ENCODE measurements around the gene KCNAB1. TPM values are rescaled to one million over a fixed set of nuclear protein-coding genes. Genes with fewer than 3 reads are reported as not detected.

Gene KCNAB1
- total and polyA plus RNA-seq, 2 of the 8 experiments (the other 6 are each of a cell fraction or from before 2014, with no cell fraction given) = 0.51 to 2.3 TPM

DNA sequence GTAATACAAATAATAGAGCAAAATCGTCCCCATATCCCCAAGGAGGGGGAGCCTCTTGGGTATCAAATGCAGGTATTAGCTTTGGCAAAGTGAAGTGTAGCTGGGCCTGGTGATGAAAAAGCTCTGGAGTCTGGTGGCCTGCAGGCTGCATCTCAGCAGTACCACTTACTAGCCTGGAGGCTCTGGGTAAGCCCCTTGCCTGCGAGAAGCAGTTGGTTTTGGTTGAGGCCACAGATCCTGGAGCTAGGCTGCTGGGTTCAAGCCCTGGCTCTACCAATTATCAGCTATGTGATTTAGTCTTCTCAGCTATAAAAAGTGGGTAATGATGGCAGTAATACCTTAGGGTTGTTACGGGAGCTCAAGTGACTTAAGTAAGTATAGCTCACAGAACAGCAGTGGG lies 6.1 kb downstream of the KCNAB1 start:
- Histone ChIP-seq H3K36me3 (ENCODE audit: control insufficient read depth in 2 of 4, insufficient read depth in 4 of 4, low read length in 3 of 4) (no peaks in the 10 kb centered on the region), H4K91ac (replicated peaks; ENCODE audit: insufficient read length, low read length) (no peak overlapping the region), H3K14ac (ENCODE audit: insufficient read length) (no peak overlapping the region), H3K4me1 (replicated peaks in 1 of 4; ENCODE audit: control insufficient read depth in 3 of 4, insufficient read depth in 4 of 4, low read length in 3 of 4) (no peaks in the 10 kb centered on the region), H3K23ac (ENCODE audit: insufficient read length) (no peak overlapping the region), H3K4me3 (ENCODE audit: extremely low read depth in 1 of 4, insufficient read depth in 2 of 4, low read depth in 3 of 4, low read length in 4 of 4) (no peak overlapping the region), H4K20me1 (replicated peaks in 1 of 2; ENCODE audit: control insufficient read depth in 1 of 2, insufficient read depth in 2 of 2, low read length in 2 of 2) (no peaks in the 10 kb centered on the region), H2BK15ac (ENCODE audit: low read length) (no peak overlapping the region), H4K8ac (ENCODE audit: extremely low read depth, insufficient read depth, low read length) (no peak overlapping the region), H3K18ac (ENCODE audit: extremely low read depth, low read length) (no peak overlapping the region), H3K79me1 (ENCODE audit: low read depth, low read length) (no peaks in the 10 kb centered on the region), H2BK20ac (ENCODE audit: low read length) (no peak overlapping the region), H3K23me2 (ENCODE audit: low read depth, low read length) (no peaks in the 10 kb centered on the region), H3K27me3 (replicated peaks in 1 of 4; ENCODE audit: control insufficient read depth in 3 of 4, extremely low read depth in 1 of 4, insufficient read depth in 3 of 4, low read length in 3 of 4) (no peaks in the 10 kb centered on the region), H2AK5ac (ENCODE audit: low read depth, low read length) (no peak overlapping the region), H2BK5ac (ENCODE audit: low read depth, low read length) (no peak overlapping the region), H3K79me2 (ENCODE audit: control insufficient read depth in 1 of 2, insufficient read depth in 2 of 2, low read length in 2 of 2) (no peaks in the 10 kb centered on the region), H3K4ac (replicated peaks; ENCODE audit: insufficient read length, low read depth, low read length) (no peak overlapping the region), H3K9ac (replicated peaks in 1 of 4; ENCODE audit: extremely low read depth in 1 of 4, low read depth in 3 of 4, low read length in 3 of 4) (no peak overlapping the region), H2AFZ (ENCODE audit: low read length) (no peak overlapping the region), H2BK120ac (replicated peaks; ENCODE audit: low read depth, low read length) (no peak overlapping the region), H3K4me2 (ENCODE audit: insufficient read depth in 1 of 2, low read depth in 2 of 2, low read length in 2 of 2) (no peak overlapping the region), H3K9me3 (ENCODE audit: insufficient read depth in 2 of 2, low read depth in 1 of 2, low read length in 1 of 2) (no peaks in the 10 kb centered on the region), H2BK12ac (ENCODE audit: low read depth, low read length) (no peak overlapping the region), H3K27ac (ENCODE audit: low read depth, low read length) (no peak overlapping the region), H4K5ac (ENCODE audit: insufficient read length, low read depth, low read length) (no peak overlapping the region), H3K56ac (replicated peaks; ENCODE audit: insufficient read length, low read depth, low read length) (no peak overlapping the region)
- ChIA-PET POLR2A (ENCODE audit: partially characterized antibody) (interaction anchor here (0.9 kb wide), 1 partner anchor 11 kb away, joined by 3 read pairs; no protein-coding TSS in a partner anchor), CTCF (ENCODE audit: partially characterized antibody) (interaction anchor here (0.6 to 3.3 kb wide), 12 partner anchors 9 to 383 kb away, joined by 3 to 15 read pairs (median 4); no protein-coding TSS in a partner anchor)
- FAIRE-seq (no peak), DNase-seq (ENCODE audit: low read depth in 1 of 2, low spot score in 2 of 2) (no peak)
- 57% methylated on average over 3 of the region's 3 CpGs; no CpG with 5 or more reads in 1 of the 2 experiments for WGBS, 2 experiments (ENCODE audit: extremely low coverage in 1 of 2, insufficient coverage in 1 of 2, insufficient read length in 1 of 2, insufficient replicate concordance in 2 of 2, low coverage in 1 of 2, low lambda C conversion rate in 2 of 2, missing lambda C conversion rate in 1 of 2)
- TF ChIP-seq, protein P1, sequence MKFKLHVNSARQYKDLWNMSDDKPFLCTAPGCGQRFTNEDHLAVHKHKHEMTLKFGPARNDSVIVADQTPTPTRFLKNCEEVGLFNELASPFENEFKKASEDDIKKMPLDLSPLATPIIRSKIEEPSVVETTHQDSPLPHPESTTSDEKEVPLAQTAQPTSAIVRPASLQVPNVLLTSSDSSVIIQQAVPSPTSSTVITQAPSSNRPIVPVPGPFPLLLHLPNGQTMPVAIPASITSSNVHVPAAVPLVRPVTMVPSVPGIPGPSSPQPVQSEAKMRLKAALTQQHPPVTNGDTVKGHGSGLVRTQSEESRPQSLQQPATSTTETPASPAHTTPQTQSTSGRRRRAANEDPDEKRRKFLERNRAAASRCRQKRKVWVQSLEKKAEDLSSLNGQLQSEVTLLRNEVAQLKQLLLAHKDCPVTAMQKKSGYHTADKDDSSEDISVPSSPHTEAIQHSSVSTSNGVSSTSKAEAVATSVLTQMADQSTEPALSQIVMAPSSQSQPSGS (IDR thresholded peaks at IDR 0.05; ENCODE audit: low read length) = no peak
- TF ChIP-seq KDM4A (IDR thresholded peaks at IDR 0.05; ENCODE audit: low read depth, low read length, severe bottlenecking) = no peak
- TF ChIP-seq BCL11A (IDR thresholded peaks at IDR 0.05; ENCODE audit: low read depth in 2 of 2, low read length in 2 of 2) = no peak
- TF ChIP-seq SP4 (IDR thresholded peaks at IDR 0.05; ENCODE audit: low read length) = no peak
- no peak for TF ChIP-seq ASH2L (IDR thresholded peaks at IDR 0.05; ENCODE audit: low read length)
- TF ChIP-seq NRF1 (IDR thresholded peaks at IDR 0.05; ENCODE audit: low read depth, low read length) = no peak
- no peak for TF ChIP-seq SIX5 (IDR thresholded peaks at IDR 0.05; ENCODE audit: low read depth, low read length)
- TF ChIP-seq BACH1 (IDR thresholded peaks at IDR 0.05; ENCODE audit: low read length) = no peak
- TF ChIP-seq SP2 (IDR thresholded peaks at IDR 0.05; ENCODE audit: low read length) = no peak
- TF ChIP-seq TBP (IDR thresholded peaks at IDR 0.05; ENCODE audit: low read depth, low read length) = no peak
- no peak for TF ChIP-seq SIN3A (conservative IDR thresholded peaks at IDR 0.05 in 1 of 2, IDR thresholded peaks at IDR 0.05 in 1 of 2; ENCODE audit: low read depth in 1 of 2, low read length in 2 of 2)
- no peak for TF ChIP-seq RXRA (IDR thresholded peaks at IDR 0.05; ENCODE audit: insufficient read depth, low read depth, low read length)
- no peak for TF ChIP-seq YY1 (IDR thresholded peaks at IDR 0.05; ENCODE audit: low read depth, low read length)
- TF ChIP-seq PHF8 (conservative IDR thresholded peaks at IDR 0.05; ENCODE audit: low read depth, low read length) = no peak

Measured in H1 (cell line).